ENCODE results near the gene FGGY. TPM values are rescaled to one million over a fixed set of nuclear protein-coding genes. Genes with fewer than 3 reads are reported as not detected.

The FGGY gene
- total RNA-seq, 1 donor from 2014 or later, result 52.2 TPM

- Histone ChIP-seq H3K4me1 (ENCODE audit: control insufficient read depth in 3 of 3, insufficient read depth in 3 of 3, low read length in 3 of 3) (peaks cover 12 to 33% (median 27%) of the 10 kb centered on the region in 3 donors), H3K27me3 (ENCODE audit: control insufficient read depth in 3 of 3, insufficient read depth in 3 of 3, low read length in 3 of 3) (no peaks in the 10 kb centered on the region), H3K4me3 (ENCODE audit: low read length in 3 of 3) (no peak overlapping the region), H3K36me3 (ENCODE audit: control insufficient read depth in 3 of 3, insufficient read depth in 3 of 3, low read length in 3 of 3) (no peaks in the 10 kb centered on the region), H3K9ac (ENCODE audit: low read depth in 1 of 3, low read length in 3 of 3) (no peak overlapping the region), H3K27ac (ENCODE audit: low read depth, low read length) (no peak overlapping the region), H3K9me3 (ENCODE audit: control insufficient read depth in 3 of 3, low read length in 3 of 3) (no peaks in the 10 kb centered on the region)
Measured at GRCh38 chr1:59678040-59678439, 381.1 kb downstream of the FGGY start.

- no peaks in the 10 kb centered on the region for H3K27me3 ChIP-seq (ENCODE audit: control insufficient read depth in 3 of 3, insufficient read depth in 3 of 3, low read length in 3 of 3)
- H3K27ac ChIP-seq (ENCODE audit: low read depth, low read length), result peak overlapping the region; percentile 7
- no peak overlapping the region for H3K4me3 ChIP-seq (ENCODE audit: low read length in 3 of 3)
- no peaks in the 10 kb centered on the region for H3K9me3 ChIP-seq (ENCODE audit: control insufficient read depth in 3 of 3, low read length in 3 of 3)
- no peak overlapping the region for H3K9ac ChIP-seq (ENCODE audit: low read depth in 1 of 3, low read length in 3 of 3)
- H3K4me1 ChIP-seq (ENCODE audit: control insufficient read depth in 3 of 3, insufficient read depth in 3 of 3, low read length in 3 of 3), result peaks cover 12 to 37% (median 27%) of the 10 kb centered on the region in 3 donors
- H3K36me3 ChIP-seq (ENCODE audit: control insufficient read depth in 3 of 3, insufficient read depth in 3 of 3, low read length in 3 of 3), result no peaks in the 10 kb centered on the region
Measured at GRCh38 chr1:59678493-59679228, 381.8 kb downstream of the FGGY start.

GRCh38 chr1:59680044-59680443 is 383.1 kb downstream of the FGGY start:
- Histone ChIP-seq H3K27ac (ENCODE audit: low read depth, low read length) (no peak overlapping the region), H3K9ac (ENCODE audit: low read depth in 1 of 3, low read length in 3 of 3) (no peak overlapping the region), H3K27me3 (ENCODE audit: control insufficient read depth in 3 of 3, insufficient read depth in 3 of 3, low read length in 3 of 3) (no peaks in the 10 kb centered on the region), H3K4me1 (ENCODE audit: control insufficient read depth in 3 of 3, insufficient read depth in 3 of 3, low read length in 3 of 3) (peaks cover 10 to 41% (median 20%) of the 10 kb centered on the region in 3 donors), H3K9me3 (ENCODE audit: control insufficient read depth in 3 of 3, low read length in 3 of 3) (no peaks in the 10 kb centered on the region), H3K36me3 (ENCODE audit: control insufficient read depth in 3 of 3, insufficient read depth in 3 of 3, low read length in 3 of 3) (no peaks in the 10 kb centered on the region), H3K4me3 (ENCODE audit: low read length in 3 of 3) (no peak overlapping the region)

- Histone ChIP-seq H3K4me1 (ENCODE audit: control insufficient read depth in 3 of 3, insufficient read depth in 3 of 3, low read length in 3 of 3) (peaks cover 29 to 45% (median 32%) of the 10 kb centered on the region in 3 donors), H3K9ac (ENCODE audit: low read depth in 1 of 3, low read length in 3 of 3) (no peak overlapping the region)
Measured at GRCh38 chr1:59682396-59683080, 385.6 kb downstream of the FGGY start.

GRCh38 chr1:59683197-59683596 is 386.3 kb downstream of the FGGY start:
- Histone ChIP-seq H3K4me1 (ENCODE audit: control insufficient read depth in 3 of 3, insufficient read depth in 3 of 3, low read length in 3 of 3) (peaks cover 29 to 50% (median 32%) of the 10 kb centered on the region in 3 donors), H3K27ac (ENCODE audit: low read depth, low read length) (peak overlapping the region; percentile 93), H3K9ac (ENCODE audit: low read depth in 1 of 3, low read length in 3 of 3) (peak overlapping the region in 1 of 3 donors; percentile 15), H3K27me3 (ENCODE audit: control insufficient read depth in 3 of 3, insufficient read depth in 3 of 3, low read length in 3 of 3) (no peaks in the 10 kb centered on the region), H3K4me3 (ENCODE audit: low read length in 3 of 3) (no peak overlapping the region), H3K36me3 (ENCODE audit: control insufficient read depth in 3 of 3, insufficient read depth in 3 of 3, low read length in 3 of 3) (no peaks in the 10 kb centered on the region), H3K9me3 (ENCODE audit: control insufficient read depth in 3 of 3, low read length in 3 of 3) (no peaks in the 10 kb centered on the region)

More at GRCh38 chr1:59682396-59683080, 385.6 kb downstream of the FGGY start:
- Histone ChIP-seq H3K9me3 (ENCODE audit: control insufficient read depth in 3 of 3, low read length in 3 of 3) (no peaks in the 10 kb centered on the region), H3K27me3 (ENCODE audit: control insufficient read depth in 3 of 3, insufficient read depth in 3 of 3, low read length in 3 of 3) (no peaks in the 10 kb centered on the region), H3K36me3 (ENCODE audit: control insufficient read depth in 3 of 3, insufficient read depth in 3 of 3, low read length in 3 of 3) (no peaks in the 10 kb centered on the region), H3K4me3 (ENCODE audit: low read length in 3 of 3) (peak overlapping the region in 1 of 3 donors; percentile 4), H3K27ac (ENCODE audit: low read depth, low read length) (peak overlapping the region; percentile 93)

GRCh38 chr1:59684698-59685097 is 387.8 kb downstream of the FGGY start:
- peak overlapping the region; percentile 93 for H3K27ac ChIP-seq (ENCODE audit: low read depth, low read length)
- H3K9ac ChIP-seq (ENCODE audit: low read depth in 1 of 3, low read length in 3 of 3), result peak overlapping the region in 1 of 3 donors; percentile 43
- H3K4me3 ChIP-seq (ENCODE audit: low read length in 3 of 3), result no peak overlapping the region
- H3K9me3 ChIP-seq (ENCODE audit: control insufficient read depth in 3 of 3, low read length in 3 of 3), result no peaks in the 10 kb centered on the region
- no peaks in the 10 kb centered on the region for H3K27me3 ChIP-seq (ENCODE audit: control insufficient read depth in 3 of 3, insufficient read depth in 3 of 3, low read length in 3 of 3)
- peaks cover 32 to 53% (median 39%) of the 10 kb centered on the region in 3 donors for H3K4me1 ChIP-seq (ENCODE audit: control insufficient read depth in 3 of 3, insufficient read depth in 3 of 3, low read length in 3 of 3)
- no peaks in the 10 kb centered on the region for H3K36me3 ChIP-seq (ENCODE audit: control insufficient read depth in 3 of 3, insufficient read depth in 3 of 3, low read length in 3 of 3)

- Histone ChIP-seq H3K27ac (ENCODE audit: low read depth, low read length) (peak overlapping the region; percentile 93), H3K36me3 (ENCODE audit: control insufficient read depth in 3 of 3, insufficient read depth in 3 of 3, low read length in 3 of 3) (no peaks in the 10 kb centered on the region), H3K27me3 (ENCODE audit: control insufficient read depth in 3 of 3, insufficient read depth in 3 of 3, low read length in 3 of 3) (no peaks in the 10 kb centered on the region), H3K9me3 (ENCODE audit: control insufficient read depth in 3 of 3, low read length in 3 of 3) (no peaks in the 10 kb centered on the region), H3K4me1 (ENCODE audit: control insufficient read depth in 3 of 3, insufficient read depth in 3 of 3, low read length in 3 of 3) (peaks cover 33 to 57% (median 43%) of the 10 kb centered on the region in 3 donors), H3K9ac (ENCODE audit: low read depth in 1 of 3, low read length in 3 of 3) (peak overlapping the region in 1 of 3 donors; percentile 43), H3K4me3 (ENCODE audit: low read length in 3 of 3) (no peak overlapping the region)
Measured at GRCh38 chr1:59685101-59685500, 388.2 kb downstream of the FGGY start.

- H3K36me3 ChIP-seq (ENCODE audit: control insufficient read depth in 3 of 3, insufficient read depth in 3 of 3, low read length in 3 of 3), result no peaks in the 10 kb centered on the region
- H3K27ac ChIP-seq (ENCODE audit: low read depth, low read length), result peak overlapping the region; percentile 93
- no peaks in the 10 kb centered on the region for H3K27me3 ChIP-seq (ENCODE audit: control insufficient read depth in 3 of 3, insufficient read depth in 3 of 3, low read length in 3 of 3)
- H3K4me1 ChIP-seq (ENCODE audit: control insufficient read depth in 3 of 3, insufficient read depth in 3 of 3, low read length in 3 of 3), result peaks cover 38 to 63% (median 49%) of the 10 kb centered on the region in 3 donors
- H3K9me3 ChIP-seq (ENCODE audit: control insufficient read depth in 3 of 3, low read length in 3 of 3), result no peaks in the 10 kb centered on the region
- peak overlapping the region in 2 of 3 donors; percentile 54 to 57 for H3K9ac ChIP-seq (ENCODE audit: low read depth in 1 of 3, low read length in 3 of 3)
- no peak overlapping the region for H3K4me3 ChIP-seq (ENCODE audit: low read length in 3 of 3)
Measured at GRCh38 chr1:59685666-59686065, 388.8 kb downstream of the FGGY start.

- Histone ChIP-seq H3K4me1 (ENCODE audit: control insufficient read depth in 3 of 3, insufficient read depth in 3 of 3, low read length in 3 of 3) (peaks cover 43 to 68% (median 54%) of the 10 kb centered on the region in 3 donors), H3K27ac (ENCODE audit: low read depth, low read length) (peak overlapping the region; percentile 93), H3K36me3 (ENCODE audit: control insufficient read depth in 3 of 3, insufficient read depth in 3 of 3, low read length in 3 of 3) (no peaks in the 10 kb centered on the region), H3K4me3 (ENCODE audit: low read length in 3 of 3) (no peak overlapping the region), H3K27me3 (ENCODE audit: control insufficient read depth in 3 of 3, insufficient read depth in 3 of 3, low read length in 3 of 3) (no peaks in the 10 kb centered on the region), H3K9me3 (ENCODE audit: control insufficient read depth in 3 of 3, low read length in 3 of 3) (no peaks in the 10 kb centered on the region), H3K9ac (ENCODE audit: low read depth in 1 of 3, low read length in 3 of 3) (peak overlapping the region in 2 of 3 donors; percentile 54 to 65)
Measured at GRCh38 chr1:59686170-59686569, 389.3 kb downstream of the FGGY start.

- peaks cover 48 to 69% (median 57%) of the 10 kb centered on the region in 3 donors for H3K4me1 ChIP-seq (ENCODE audit: control insufficient read depth in 3 of 3, insufficient read depth in 3 of 3, low read length in 3 of 3)
- peak overlapping the region in 1 of 3 donors; percentile 34 for H3K4me3 ChIP-seq (ENCODE audit: low read length in 3 of 3)
- H3K36me3 ChIP-seq (ENCODE audit: control insufficient read depth in 3 of 3, insufficient read depth in 3 of 3, low read length in 3 of 3), result no peaks in the 10 kb centered on the region
- H3K9me3 ChIP-seq (ENCODE audit: control insufficient read depth in 3 of 3, low read length in 3 of 3), result no peaks in the 10 kb centered on the region
- H3K27me3 ChIP-seq (ENCODE audit: control insufficient read depth in 3 of 3, insufficient read depth in 3 of 3, low read length in 3 of 3), result no peaks in the 10 kb centered on the region
- H3K9ac ChIP-seq (ENCODE audit: low read depth in 1 of 3, low read length in 3 of 3), result peak overlapping the region; percentile 15 to 65 (median 52)
- peak overlapping the region; percentile 93 for H3K27ac ChIP-seq (ENCODE audit: low read depth, low read length)
Measured at GRCh38 chr1:59686574-59686973, 389.7 kb downstream of the FGGY start.
